Stimulated activated CD8-positive, alpha-beta memory T cell treated with anti-CD3 and anti-CD28 coated beads, Interleukin-12 subunit alpha, Interleukin-12 subunit beta, amount 100 ng/mL, for 24 hours (primary cell): ENCODE results near the gene APBA1.

Source experiments
- DNase-seq: peaks from one replicate; pipeline ENCODE4 v3.0.0-alpha.2; 2020; ENCODE audit errors: extremely low read depth

Gene APBA1

GRCh38 chr9:69657269-69657668 is 14.9 kb downstream of the APBA1 start:
- no peak for DNase-seq

- DNase-seq: no peak
Measured at GRCh38 chr9:69655065-69655464, 17.1 kb downstream of the APBA1 start.

GRCh38 chr9:69653261-69653660 is 18.9 kb downstream of the APBA1 start:
- DNase-seq: no peak

GRCh38 chr9:69649566-69650250 is 22.5 kb downstream of the APBA1 start:
- no peak for DNase-seq

GRCh38 chr9:69647804-69648203 is 24.4 kb downstream of the APBA1 start:
- DNase-seq: no peak

- DNase-seq: no peak
Measured at GRCh38 chr9:69646810-69647209, 25.4 kb downstream of the APBA1 start.

- DNase-seq: no peak
Measured at GRCh38 chr9:69645488-69645887, 26.7 kb downstream of the APBA1 start.

- DNase-seq: no peak
Measured at GRCh38 chr9:69643098-69643497, 29.1 kb downstream of the APBA1 start.

GRCh38 chr9:69637817-69638200 is 34.4 kb downstream of the APBA1 start:
- no peak for DNase-seq

- DNase-seq: no peak
Measured at GRCh38 chr9:69637193-69637816, 34.9 kb downstream of the APBA1 start.

GRCh38 chr9:69633716-69634115 is 38.5 kb downstream of the APBA1 start:
- no peak for DNase-seq

GRCh38 chr9:69632768-69633167 is 39.4 kb downstream of the APBA1 start:
- no peak for DNase-seq

- no peak for DNase-seq
Measured at GRCh38 chr9:69627281-69627680, 44.9 kb downstream of the APBA1 start.

GRCh38 chr9:69623276-69623675 is 48.9 kb downstream of the APBA1 start:
- no peak for DNase-seq

- no peak for DNase-seq
Measured at GRCh38 chr9:69622676-69623075, 49.5 kb downstream of the APBA1 start.

- DNase-seq: no peak
Measured at GRCh38 chr9:69621730-69622460, 50.3 kb downstream of the APBA1 start.

GRCh38 chr9:69620731-69621130 is 51.4 kb downstream of the APBA1 start:
- no peak for DNase-seq

- DNase-seq: no peak
Measured at GRCh38 chr9:69619233-69619632, 52.9 kb downstream of the APBA1 start.

- DNase-seq: no peak
Measured at GRCh38 chr9:69617006-69617405, 55.2 kb downstream of the APBA1 start.

- no peak for DNase-seq
Measured at GRCh38 chr9:69615880-69616279, 56.3 kb downstream of the APBA1 start.

- no peak for DNase-seq
Measured at GRCh38 chr9:69611221-69611620, 61.0 kb downstream of the APBA1 start.

- DNase-seq: no peak
Measured at GRCh38 chr9:69609156-69609555, 63.0 kb downstream of the APBA1 start.

- no peak for DNase-seq
Measured at GRCh38 chr9:69606089-69606488, 66.1 kb downstream of the APBA1 start.
